GM10266 (cell line): ENCODE measurements around the gene FXYD6.

Experiments
- DNase-seq: peaks from one replicate; pipeline ENCODE4 v3.0.0; 2012; ENCODE audit errors: extremely low spot score
- CTCF ChIP-seq: IDR thresholded peaks from 2 replicates; pipeline ENCODE4 v1.5.1; 2012; ENCODE audit warnings: mild to moderate bottlenecking, low read depth; ENCODE audit not compliant: control insufficient read depth, insufficient read depth; ENCODE audit errors: missing control alignments

The FXYD6 gene

GRCh38 chr11:117892651-117893050, 16.2 kb upstream of the FXYD6 start:
- TF ChIP-seq CTCF, result no peak
- DNase-seq, result no peak

DNA sequence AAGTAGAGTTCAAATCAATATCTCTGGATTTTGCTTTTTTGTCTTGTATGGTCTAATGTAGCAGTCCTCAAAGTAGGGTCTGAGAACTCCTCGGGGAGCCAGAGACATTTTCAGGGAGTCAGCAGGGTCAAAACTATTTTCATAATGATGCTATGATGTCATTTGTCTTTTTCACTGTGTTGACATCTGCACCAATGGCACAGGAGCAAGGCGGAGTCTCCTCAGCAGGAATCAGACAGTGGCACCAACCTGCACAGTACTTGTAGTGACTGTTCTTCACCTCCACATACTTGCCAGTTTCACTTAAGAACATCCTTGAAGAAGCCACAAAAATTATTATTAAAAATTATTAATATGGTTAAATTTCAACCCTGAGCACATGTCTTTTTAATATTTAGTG, 14.9 kb upstream of the FXYD6 start:
- TF ChIP-seq CTCF, result no peak
- no peak for DNase-seq

- DNase-seq, result no peak
Observed at GRCh38 chr11:117888139-117888566, 11.7 kb upstream of the FXYD6 start.

GRCh38 chr11:117887431-117888138, 11.1 kb upstream of the FXYD6 start:
- no peak for TF ChIP-seq CTCF
- DNase-seq, result no peak

More at GRCh38 chr11:117888139-117888566, 11.7 kb upstream of the FXYD6 start:
- TF ChIP-seq CTCF, result no peak

- no peak for TF ChIP-seq CTCF
- no peak for DNase-seq
Observed at GRCh38 chr11:117885777-117886176, 9.3 kb upstream of the FXYD6 start.

GRCh38 chr11:117884994-117885393, 8.5 kb upstream of the FXYD6 start:
- no peak for TF ChIP-seq CTCF
- no peak for DNase-seq

GRCh38 chr11:117883063-117883462, 6.6 kb upstream of the FXYD6 start:
- DNase-seq, result no peak
- no peak for TF ChIP-seq CTCF
